HEK293 (cell line): ENCODE results near the gene STEAP1B.

Source experiments
- CTCF ChIA-PET: fragments of 350-600 bp; formaldehyde crosslinking; extraction: SDS; loops from one replicate; lab custom pipeline; 2021; ENCODE audit warnings: antibody characterized with exemption; lab: Yijun Ruan, JAX
- POLR2A ChIA-PET: fragments of 300-600 bp; formaldehyde crosslinking; extraction: SDS; loops from one replicate; lab custom pipeline; 2020; ENCODE audit warnings: antibody characterized with exemption, inconsistent platforms; lab: Yijun Ruan, JAX
- H3K27ac ChIP-seq: fragments of 200-500 bp; sonication (Bioruptor generic); 2 replicates; pipeline ENCODE4 v1.5.1; 2014; ENCODE audit warnings: low read depth, low read length, control low read depth, inconsistent platforms; ENCODE audit errors: extremely low read depth
- H3K36me3 ChIP-seq, 2 experiments: fragments of 200-500 bp in 1 of 2; sonication (Bioruptor generic) in 1 of 2; 1 replicate in 1 of 2; 2 replicates in 1 of 2; pipeline ENCODE4 v1.5.1; 2014 to 2017; ENCODE audit warnings: inconsistent platforms in 2 of 2, low read length in 2 of 2; ENCODE audit not compliant: control insufficient read depth in 2 of 2, insufficient read depth in 1 of 2
- H3K4me1 ChIP-seq: fragments of 200-500 bp; sonication (Bioruptor generic); 2 replicates; pipeline ENCODE4 v1.5.1; 2014; ENCODE audit warnings: mild to moderate bottlenecking, low read length, inconsistent platforms; ENCODE audit not compliant: control insufficient read depth, insufficient read depth
- H3K4me3 ChIP-seq: 2 replicates; pipeline ENCODE4 v1.5.1; 2011; ENCODE audit warnings: low read depth, mild to moderate bottlenecking, control low read depth, low read length, moderate library complexity
- H3K9me3 ChIP-seq: fragments of 200-500 bp; sonication (Bioruptor generic); 2 replicates; pipeline ENCODE4 v1.5.1; 2014; ENCODE audit warnings: low read depth, low read length, inconsistent platforms; ENCODE audit not compliant: control insufficient read depth, insufficient read depth
- BCL11A ChIP-seq: fragments of 450-650 bp; formaldehyde crosslinking; IDR thresholded peaks from 2 replicates; pipeline ENCODE4 v1.5.1; 2016; ENCODE audit warnings: low read depth, missing biosample characterization, missing genetic modification characterization
- BCL11B ChIP-seq: fragments of 450-650 bp; formaldehyde crosslinking; IDR thresholded peaks from 2 replicates; pipeline ENCODE4 v1.5.1; 2016; ENCODE audit warnings: low read depth, missing biosample characterization, missing genetic modification characterization
- FEZF1 ChIP-seq: fragments of 450-650 bp; formaldehyde crosslinking; IDR thresholded peaks from 2 replicates; pipeline ENCODE4 v1.5.1; 2016; ENCODE audit warnings: missing biosample characterization, missing genetic modification characterization
- GLIS1 ChIP-seq: fragments of 450-650 bp; formaldehyde crosslinking; IDR thresholded peaks from 2 replicates; pipeline ENCODE4 v1.5.1; 2016; ENCODE audit warnings: missing biosample characterization, missing genetic modification characterization
- HOXC10 ChIP-seq: sonication (generic); formaldehyde crosslinking; IDR thresholded peaks from 2 replicates; pipeline ENCODE4 v1.8.1; 2023; ENCODE audit warnings: mild to moderate bottlenecking, missing genetic modification reagents
- KLF9 ChIP-seq: fragments of 450-650 bp; formaldehyde crosslinking; IDR thresholded peaks from 2 replicates; pipeline ENCODE4 v1.5.1; 2016; ENCODE audit warnings: missing biosample characterization, missing genetic modification characterization, low read depth
- MZF1 ChIP-seq: fragments of 450-650 bp; formaldehyde crosslinking; IDR thresholded peaks from 2 replicates; pipeline ENCODE4 v1.5.1; 2017; ENCODE audit warnings: missing biosample characterization, missing genetic modification characterization, borderline replicate concordance
- SETDB1 ChIP-seq: IDR thresholded peaks from one replicate; pipeline ENCODE4 v1.6.1; 2017; ENCODE audit warnings: mild to moderate bottlenecking, low read length, moderate library complexity, mixed read lengths; ENCODE audit not compliant: insufficient read length
- SP2 ChIP-seq: fragments of 450-650 bp; formaldehyde crosslinking; IDR thresholded peaks from 2 replicates; pipeline ENCODE4 v1.5.1; 2016; ENCODE audit warnings: missing biosample characterization, missing genetic modification characterization
- ZBTB20 ChIP-seq: fragments of 450-650 bp; formaldehyde crosslinking; IDR thresholded peaks from 2 replicates; pipeline ENCODE4 v1.5.1; 2016; ENCODE audit warnings: missing biosample characterization, missing genetic modification characterization
- ZBTB7A ChIP-seq: fragments of 450-650 bp; formaldehyde crosslinking; IDR thresholded peaks from 2 replicates; pipeline ENCODE4 v1.5.1; 2016; ENCODE audit warnings: low read depth, missing biosample characterization, missing genetic modification characterization
- ZFHX2 ChIP-seq: fragments of 450-650 bp; formaldehyde crosslinking; conservative IDR thresholded peaks from 2 replicates; pipeline ENCODE4 v1.5.1; 2016; ENCODE audit warnings: missing biosample characterization, missing genetic modification characterization
- ZFP41 ChIP-seq: fragments of 450-650 bp; formaldehyde crosslinking; IDR thresholded peaks from 2 replicates; pipeline ENCODE4 v1.5.1; 2016; ENCODE audit warnings: missing biosample characterization, missing genetic modification characterization, borderline replicate concordance
- ZIC2 ChIP-seq: fragments of 450-650 bp; formaldehyde crosslinking; IDR thresholded peaks from 2 replicates; pipeline ENCODE4 v1.5.1; 2016; ENCODE audit warnings: missing biosample characterization, missing genetic modification characterization
- ZNF184 ChIP-seq: fragments of 450-650 bp; IDR thresholded peaks from 2 replicates; pipeline ENCODE4 v1.5.1; 2018; ENCODE audit warnings: missing biosample characterization, mild to moderate bottlenecking, missing genetic modification characterization
- ZNF19 ChIP-seq: fragments of 450-650 bp; formaldehyde crosslinking; IDR thresholded peaks from 2 replicates; pipeline ENCODE4; 2016; ENCODE audit warnings: missing biosample characterization, missing genetic modification characterization, low read depth
- ZNF274 ChIP-seq, 2 experiments: fragments of 200-500 bp in 1 of 2; fragments of 450-650 bp in 1 of 2; sonication (Bioruptor generic) in 1 of 2; formaldehyde crosslinking in 1 of 2; IDR thresholded peaks; 2 replicates each; pipeline versions ENCODE4 v1.5.1 to v1.6.1; 2014 to 2016; ENCODE audit warnings: borderline replicate concordance in 1 of 2, inconsistent platforms in 1 of 2, low read length in 1 of 2, missing biosample characterization in 1 of 2, missing genetic modification characterization in 1 of 2
- ZNF37A ChIP-seq: fragments of 450-650 bp; IDR thresholded peaks from 2 replicates; pipeline ENCODE4 v1.5.1; 2018; ENCODE audit warnings: missing biosample characterization, missing genetic modification characterization
- ZNF521 ChIP-seq: fragments of 450-650 bp; formaldehyde crosslinking; IDR thresholded peaks from 2 replicates; pipeline ENCODE4 v1.5.1; 2017; ENCODE audit warnings: missing biosample characterization, mild to moderate bottlenecking, missing genetic modification characterization
- ZNF558 ChIP-seq: fragments of 450-650 bp; formaldehyde crosslinking; IDR thresholded peaks from 2 replicates; pipeline ENCODE4 v1.5.1; 2016; ENCODE audit warnings: missing biosample characterization, missing genetic modification characterization
- ZNF560 ChIP-seq: fragments of 450-650 bp; formaldehyde crosslinking; IDR thresholded peaks from 2 replicates; pipeline ENCODE4 v1.5.1; 2017; ENCODE audit warnings: missing biosample characterization, missing genetic modification characterization, borderline replicate concordance
- ZNF629 ChIP-seq: fragments of 450-650 bp; formaldehyde crosslinking; IDR thresholded peaks from 2 replicates; pipeline ENCODE4 v1.5.1; 2017; ENCODE audit warnings: missing biosample characterization, missing genetic modification characterization
- TF ChIP-seq, protein P1 (sequence below): sonication (generic); formaldehyde crosslinking; IDR thresholded peaks from 2 replicates; pipeline ENCODE4 v1.8.1; 2022; ENCODE audit warnings: mild to moderate bottlenecking, moderate library complexity, missing genetic modification reagents
- TF ChIP-seq, protein P2 (sequence below): fragments of 450-650 bp; formaldehyde crosslinking; IDR thresholded peaks from 2 replicates; pipeline ENCODE4 v1.5.1; 2016; ENCODE audit warnings: missing biosample characterization, missing genetic modification characterization
- TF ChIP-seq, protein P3 (sequence below): fragments of 450-650 bp; formaldehyde crosslinking; IDR thresholded peaks from 2 replicates; pipeline ENCODE4 v1.5.1; 2016; ENCODE audit warnings: missing biosample characterization, missing genetic modification characterization, low read depth
- TF ChIP-seq, protein P4 (sequence below): fragments of 450-650 bp; formaldehyde crosslinking; IDR thresholded peaks from 2 replicates; pipeline ENCODE4 v1.5.1; 2017; ENCODE audit warnings: missing biosample characterization, missing genetic modification characterization

STEAP1B gene

DNA sequence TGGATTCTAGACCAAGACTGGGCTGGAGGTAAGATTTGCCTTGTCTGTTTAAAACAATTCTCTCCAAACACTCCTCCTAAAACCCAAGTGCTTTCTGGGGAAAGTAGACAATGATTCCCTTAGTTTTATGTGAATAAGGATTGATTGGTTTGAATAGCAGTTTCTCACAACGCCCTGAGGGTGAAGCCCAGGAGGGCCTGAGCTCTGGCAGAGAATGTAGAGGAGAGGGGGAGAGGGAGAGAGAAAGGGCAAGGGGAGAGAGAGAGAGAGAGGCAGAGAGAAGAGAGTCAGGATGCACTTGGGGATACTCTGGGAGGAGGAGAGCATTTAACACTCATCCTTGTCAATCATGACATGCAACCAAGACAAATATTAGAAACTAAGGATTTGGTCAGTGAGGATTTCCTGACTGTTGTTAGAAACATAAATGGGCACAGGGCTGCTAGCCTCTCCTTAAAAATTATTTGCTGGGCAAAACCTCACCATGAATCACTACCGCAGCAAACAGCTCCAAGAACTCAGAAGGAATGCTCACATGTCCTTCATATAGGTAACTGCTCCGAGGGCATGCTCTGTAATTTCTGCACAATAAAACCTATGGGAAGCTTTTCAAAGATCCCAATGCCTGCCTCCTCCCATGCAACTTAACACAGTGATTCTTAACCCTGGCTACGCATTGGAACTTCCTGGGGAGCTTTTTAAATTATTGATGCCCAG lies 87.9 kb downstream of the STEAP1B start:
- TF ChIP-seq ZNF521 (no peak), ZFP41 (tag by site-specific recombination) (no peak), HOXC10 (CRISPR knock-in tag) (no peak), ZNF558 (tag by site-specific recombination) (no peak), ZNF184 (no peak), ZBTB20 (no peak), MZF1 (no peak), ZIC2 (tag by site-specific recombination) (no peak), ZNF37A (tag by site-specific recombination) (no peak), ZNF629 (tag by site-specific recombination) (no peak), GLIS1 (tag by site-specific recombination) (no peak)
- TF ChIP-seq, protein P1, sequence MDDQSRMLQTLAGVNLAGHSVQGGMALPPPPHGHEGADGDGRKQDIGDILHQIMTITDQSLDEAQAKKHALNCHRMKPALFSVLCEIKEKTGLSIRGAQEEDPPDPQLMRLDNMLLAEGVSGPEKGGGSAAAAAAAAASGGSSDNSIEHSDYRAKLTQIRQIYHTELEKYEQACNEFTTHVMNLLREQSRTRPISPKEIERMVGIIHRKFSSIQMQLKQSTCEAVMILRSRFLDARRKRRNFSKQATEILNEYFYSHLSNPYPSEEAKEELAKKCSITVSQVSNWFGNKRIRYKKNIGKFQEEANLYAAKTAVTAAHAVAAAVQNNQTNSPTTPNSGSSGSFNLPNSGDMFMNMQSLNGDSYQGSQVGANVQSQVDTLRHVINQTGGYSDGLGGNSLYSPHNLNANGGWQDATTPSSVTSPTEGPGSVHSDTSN: no peak
- TF ChIP-seq, protein P2, sequence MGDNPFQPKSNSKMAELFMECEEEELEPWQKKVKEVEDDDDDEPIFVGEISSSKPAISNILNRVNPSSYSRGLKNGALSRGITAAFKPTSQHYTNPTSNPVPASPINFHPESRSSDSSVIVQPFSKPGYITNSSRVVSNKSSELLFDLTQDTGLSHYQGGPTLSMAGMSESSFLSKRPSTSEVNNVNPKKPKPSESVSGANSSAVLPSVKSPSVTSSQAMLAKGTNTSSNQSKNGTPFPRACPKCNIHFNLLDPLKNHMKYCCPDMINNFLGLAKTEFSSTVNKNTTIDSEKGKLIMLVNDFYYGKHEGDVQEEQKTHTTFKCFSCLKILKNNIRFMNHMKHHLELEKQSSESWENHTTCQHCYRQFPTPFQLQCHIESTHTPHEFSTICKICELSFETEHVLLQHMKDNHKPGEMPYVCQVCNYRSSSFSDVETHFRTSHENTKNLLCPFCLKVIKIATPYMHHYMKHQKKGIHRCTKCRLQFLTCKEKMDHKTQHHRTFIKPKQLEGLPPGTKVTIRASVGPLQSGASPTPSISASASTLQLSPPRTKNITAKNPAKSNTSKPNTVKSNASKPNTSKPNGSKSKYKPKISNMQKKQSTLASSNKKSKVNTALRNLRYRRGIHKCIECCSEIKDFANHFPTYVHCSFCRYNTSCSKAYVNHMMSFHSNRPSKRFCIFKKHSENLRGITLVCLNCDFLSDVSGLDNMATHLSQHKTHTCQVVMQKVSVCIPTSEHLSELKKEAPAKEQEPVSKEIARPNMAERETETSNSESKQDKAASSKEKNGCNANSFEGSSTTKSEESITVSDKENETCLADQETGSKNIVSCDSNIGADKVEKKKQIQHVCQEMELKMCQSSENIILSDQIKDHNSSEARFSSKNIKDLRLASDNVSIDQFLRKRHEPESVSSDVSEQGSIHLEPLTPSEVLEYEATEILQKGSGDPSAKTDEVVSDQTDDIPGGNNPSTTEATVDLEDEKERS (tag by site-specific recombination): no peak
- POLR2A ChIA-PET: no interaction called here
- no peak overlapping the region for H3K27ac ChIP-seq
- no peaks in the 10 kb centered on the region for H3K36me3 ChIP-seq
- no peaks in the 10 kb centered on the region for H3K4me1 ChIP-seq
- no peak overlapping the region for H3K4me3 ChIP-seq
- no peaks in the 10 kb centered on the region for H3K9me3 ChIP-seq
- CTCF ChIA-PET: no interaction called here

DNA sequence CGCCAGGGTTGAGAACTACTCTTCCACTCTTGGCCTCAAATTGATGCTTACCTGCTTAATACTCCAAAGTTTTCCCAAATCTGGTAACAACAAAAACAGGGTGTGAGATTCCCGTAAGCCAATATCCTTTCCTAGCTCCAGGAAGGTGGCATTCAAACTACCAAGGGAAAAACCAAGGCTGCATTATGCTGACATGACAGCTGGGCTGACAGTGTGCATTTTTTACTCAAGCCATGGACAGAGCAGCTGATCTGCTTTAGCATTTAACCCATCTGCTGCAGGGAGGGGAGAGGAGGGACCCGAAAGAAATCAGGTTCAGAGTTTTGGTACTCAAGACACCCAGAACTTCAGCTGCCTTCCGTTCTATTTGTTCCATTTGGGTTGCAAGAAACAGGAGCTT lies 93.3 kb downstream of the STEAP1B start:
- Histone ChIP-seq H3K27ac (no peak overlapping the region), H3K4me1 (no peaks in the 10 kb centered on the region)
- POLR2A ChIA-PET: no interaction called here
- TF ChIP-seq SP2 (tag by site-specific recombination) (no peak), ZNF560 (no peak), ZNF19 (tag by site-specific recombination) (no peak), ZFHX2 (tag by site-specific recombination) (no peak), FEZF1 (tag by site-specific recombination) (no peak), ZBTB7A (tag by site-specific recombination) (no peak), SETDB1 (no peak), BCL11B (tag by site-specific recombination) (no peak), ZNF274 (IDR thresholded peaks at IDR 0.05; ENCODE audit: low read length) (no peak), ZNF274 (tag by site-specific recombination; IDR thresholded peaks at IDR 0.05; ENCODE audit: borderline replicate concordance) (no peak), BCL11A (tag by site-specific recombination) (no peak), KLF9 (tag by site-specific recombination) (no peak)
- TF ChIP-seq, protein P3, sequence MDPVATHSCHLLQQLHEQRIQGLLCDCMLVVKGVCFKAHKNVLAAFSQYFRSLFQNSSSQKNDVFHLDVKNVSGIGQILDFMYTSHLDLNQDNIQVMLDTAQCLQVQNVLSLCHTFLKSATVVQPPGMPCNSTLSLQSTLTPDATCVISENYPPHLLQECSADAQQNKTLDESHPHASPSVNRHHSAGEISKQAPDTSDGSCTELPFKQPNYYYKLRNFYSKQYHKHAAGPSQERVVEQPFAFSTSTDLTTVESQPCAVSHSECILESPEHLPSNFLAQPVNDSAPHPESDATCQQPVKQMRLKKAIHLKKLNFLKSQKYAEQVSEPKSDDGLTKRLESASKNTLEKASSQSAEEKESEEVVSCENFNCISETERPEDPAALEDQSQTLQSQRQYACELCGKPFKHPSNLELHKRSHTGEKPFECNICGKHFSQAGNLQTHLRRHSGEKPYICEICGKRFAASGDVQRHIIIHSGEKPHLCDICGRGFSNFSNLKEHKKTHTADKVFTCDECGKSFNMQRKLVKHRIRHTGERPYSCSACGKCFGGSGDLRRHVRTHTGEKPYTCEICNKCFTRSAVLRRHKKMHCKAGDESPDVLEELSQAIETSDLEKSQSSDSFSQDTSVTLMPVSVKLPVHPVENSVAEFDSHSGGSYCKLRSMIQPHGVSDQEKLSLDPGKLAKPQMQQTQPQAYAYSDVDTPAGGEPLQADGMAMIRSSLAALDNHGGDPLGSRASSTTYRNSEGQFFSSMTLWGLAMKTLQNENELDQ (tag by site-specific recombination): no peak
- TF ChIP-seq, protein P4, sequence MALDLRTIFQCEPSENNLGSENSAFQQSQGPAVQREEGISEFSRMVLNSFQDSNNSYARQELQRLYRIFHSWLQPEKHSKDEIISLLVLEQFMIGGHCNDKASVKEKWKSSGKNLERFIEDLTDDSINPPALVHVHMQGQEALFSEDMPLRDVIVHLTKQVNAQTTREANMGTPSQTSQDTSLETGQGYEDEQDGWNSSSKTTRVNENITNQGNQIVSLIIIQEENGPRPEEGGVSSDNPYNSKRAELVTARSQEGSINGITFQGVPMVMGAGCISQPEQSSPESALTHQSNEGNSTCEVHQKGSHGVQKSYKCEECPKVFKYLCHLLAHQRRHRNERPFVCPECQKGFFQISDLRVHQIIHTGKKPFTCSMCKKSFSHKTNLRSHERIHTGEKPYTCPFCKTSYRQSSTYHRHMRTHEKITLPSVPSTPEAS (tag by site-specific recombination): no peak
- TF ChIP-seq, all 188 proteins: peak for 0
- no peaks in the 10 kb centered on the region for H3K36me3 ChIP-seq
- H3K9me3 ChIP-seq: no peaks in the 10 kb centered on the region
- no peak overlapping the region for H3K4me3 ChIP-seq
- CTCF ChIA-PET: no interaction called here
